Pancreas (tissue), 10 donors: ENCODE measurements around the gene SHOX. TPM values are rescaled to one million over a fixed set of nuclear protein-coding genes. Genes with fewer than 3 reads are reported as not detected.

ENCODE experiments used
- ATAC-seq, 4 donors: fragments of 200-7000 bp; cut with Tn5 transposase; one replicate each; pipeline versions ENCODE4 v1.8.0 to v1.9.1; 2020; ENCODE audit warnings: mild to moderate bottlenecking in 4 of 4, moderate library complexity in 4 of 4
- DNase-seq, 6 donors: peaks; one replicate each; pipeline ENCODE4 v3.0.0-alpha.2; 2020
- FAIRE-seq: peaks from 2 replicates; lab custom pipeline; 2012; peaks lifted over from hg19 to GRCh38; lab: Jason Lieb, UNC
- H3K27ac ChIP-seq, 4 donors: fragments of 200-600 bp; sonication (generic); 1 replicate in 3 of 4; 2 replicates in 1 of 4; pipeline versions ENCODE4 v1.5.0 to v1.8.0; 2020
- H3K27me3 ChIP-seq, 4 donors: fragments of 200-600 bp; one replicate each; pipeline ENCODE4 v1.8.0; 2021
- H3K36me3 ChIP-seq, 3 donors: fragments of 200-600 bp; sonication (generic) in 1 of 3; one replicate each; pipeline versions ENCODE4 v1.5.0 to v1.8.0; 2020 to 2021
- H3K4me1 ChIP-seq, 3 donors: fragments of 200-600 bp; one replicate each; pipeline ENCODE4 v1.8.0; 2021
- H3K4me3 ChIP-seq, 4 donors: fragments of 200-600 bp; sonication (generic) in 2 of 4; one replicate each; pipeline versions ENCODE4 v1.5.0 to v1.8.0; 2020 to 2021
- H3K9me3 ChIP-seq, 4 donors: fragments of 200-600 bp; one replicate each; pipeline ENCODE4 v1.8.0; 2021
- WGBS, 2 donors: extraction: QIAGEN DNeasy Blood & Tissue Kit; methylation state at CpG; one replicate each; pipeline ENCODE4 v1.1.7; 2013; 5-methylcytosine and 5-hydroxymethylcytosine counted together
- intact Hi-C, 3 donors: fragments of 100-400 bp; cut with DNase I; formaldehyde crosslinking; loops; one replicate each; pipeline versions ENCODE4 v1.11.1 to v1.14.2; 2022
- polyA plus RNA-seq, 2 donors: library from polyadenylated mRNA; stranded (reverse); fragments of 200-250 nt; gene quantifications; one replicate each; pipeline ENCODE4 v1.2.3, GENCODE V29; 2013
- total RNA-seq, 6 donors: library from RNA; stranded (reverse); fragmentation: NEBNext Ultra II Directional in 4 of 6; extraction: Animal tissue kit (Norgen Biotek cat#: 25700) in 4 of 6; gene quantifications; one replicate each; pipeline versions ENCODE4 v1.2.1 to v1.2.4, GENCODE V29; 2021 to 2023
- TF ChIP-seq, protein P1 (sequence below), 4 donors: fragments of 200-600 bp; sonication (generic) in 3 of 4; IDR thresholded peaks; one replicate each; pipeline versions ENCODE4 v1.5.0 to v1.8.0; 2021; ENCODE audit warnings: antibody characterized with exemption in 4 of 4
- donor health status: healthy with polysubstance abuse.
- donor health status: DM: no; HTN: no; CAD: no; lungs with moderate emphysema.
- donor health status: DM: no; HTN: no; CAD: no.
- donor health status: control.
- donor health status: control.
- donor health status: Bipolar disorder and iron deficiency.
- donor health status: DM: yes; HTN: yes; CAD: no.
- donor health status: DM: no; HTN: no; CAD: no.
- donor health status: DM: no; HTN: no; CAD: no.
- donor health status: DM: yes; HTN: yes; CAD: no.

Gene SHOX
- total and polyA plus RNA-seq, 8 donors: not detected

DNA sequence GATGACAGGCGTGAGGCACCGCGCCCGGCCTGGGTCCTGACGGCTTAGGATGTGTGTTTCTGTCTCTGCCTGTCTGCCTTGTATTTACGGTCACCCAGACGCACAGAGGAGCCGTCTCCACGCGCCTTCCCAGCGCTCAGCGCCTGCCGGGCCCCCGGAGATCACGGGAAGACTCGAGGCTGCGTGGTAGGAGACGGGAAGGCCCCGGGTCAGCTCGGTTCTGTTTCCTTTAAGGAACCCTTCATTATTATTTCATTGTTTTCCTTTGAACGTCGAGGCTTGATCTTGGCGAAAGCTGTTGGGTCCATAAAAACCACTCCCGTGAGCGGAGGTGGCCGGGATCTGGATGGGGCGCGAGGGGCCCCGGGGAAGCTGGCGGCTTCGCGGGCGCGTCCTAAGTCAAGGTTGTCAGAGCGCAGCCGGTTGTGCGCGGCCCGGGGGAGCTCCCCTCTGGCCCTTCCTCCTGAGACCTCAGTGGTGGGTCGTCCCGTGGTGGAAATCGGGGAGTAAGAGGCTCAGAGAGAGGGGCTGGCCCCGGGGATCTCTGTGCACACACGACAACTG is 1.3 kb downstream of the SHOX start:
- Histone ChIP-seq H3K9me3 (no peaks in the 10 kb centered on the region), H3K27me3 (peaks cover 0 to 24% (median 2%) of the 10 kb centered on the region in 4 donors), H3K4me3 (no peak overlapping the region), H3K4me1 (no peaks in the 10 kb centered on the region), H3K36me3 (no peaks in the 10 kb centered on the region), H3K27ac (no peak overlapping the region)
- ATAC-seq (no peak), DNase-seq (peak in 1 of 6 donors; percentile 27), FAIRE-seq (no peak)
- WGBS, 2 donors: 1% methylated on average over 44 of the region's 44 CpGs
- TF ChIP-seq, protein P1, sequence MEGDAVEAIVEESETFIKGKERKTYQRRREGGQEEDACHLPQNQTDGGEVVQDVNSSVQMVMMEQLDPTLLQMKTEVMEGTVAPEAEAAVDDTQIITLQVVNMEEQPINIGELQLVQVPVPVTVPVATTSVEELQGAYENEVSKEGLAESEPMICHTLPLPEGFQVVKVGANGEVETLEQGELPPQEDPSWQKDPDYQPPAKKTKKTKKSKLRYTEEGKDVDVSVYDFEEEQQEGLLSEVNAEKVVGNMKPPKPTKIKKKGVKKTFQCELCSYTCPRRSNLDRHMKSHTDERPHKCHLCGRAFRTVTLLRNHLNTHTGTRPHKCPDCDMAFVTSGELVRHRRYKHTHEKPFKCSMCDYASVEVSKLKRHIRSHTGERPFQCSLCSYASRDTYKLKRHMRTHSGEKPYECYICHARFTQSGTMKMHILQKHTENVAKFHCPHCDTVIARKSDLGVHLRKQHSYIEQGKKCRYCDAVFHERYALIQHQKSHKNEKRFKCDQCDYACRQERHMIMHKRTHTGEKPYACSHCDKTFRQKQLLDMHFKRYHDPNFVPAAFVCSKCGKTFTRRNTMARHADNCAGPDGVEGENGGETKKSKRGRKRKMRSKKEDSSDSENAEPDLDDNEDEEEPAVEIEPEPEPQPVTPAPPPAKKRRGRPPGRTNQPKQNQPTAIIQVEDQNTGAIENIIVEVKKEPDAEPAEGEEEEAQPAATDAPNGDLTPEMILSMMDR (IDR thresholded peaks at IDR 0.05): no peak
- intact Hi-C loops: no loop called here

DNA sequence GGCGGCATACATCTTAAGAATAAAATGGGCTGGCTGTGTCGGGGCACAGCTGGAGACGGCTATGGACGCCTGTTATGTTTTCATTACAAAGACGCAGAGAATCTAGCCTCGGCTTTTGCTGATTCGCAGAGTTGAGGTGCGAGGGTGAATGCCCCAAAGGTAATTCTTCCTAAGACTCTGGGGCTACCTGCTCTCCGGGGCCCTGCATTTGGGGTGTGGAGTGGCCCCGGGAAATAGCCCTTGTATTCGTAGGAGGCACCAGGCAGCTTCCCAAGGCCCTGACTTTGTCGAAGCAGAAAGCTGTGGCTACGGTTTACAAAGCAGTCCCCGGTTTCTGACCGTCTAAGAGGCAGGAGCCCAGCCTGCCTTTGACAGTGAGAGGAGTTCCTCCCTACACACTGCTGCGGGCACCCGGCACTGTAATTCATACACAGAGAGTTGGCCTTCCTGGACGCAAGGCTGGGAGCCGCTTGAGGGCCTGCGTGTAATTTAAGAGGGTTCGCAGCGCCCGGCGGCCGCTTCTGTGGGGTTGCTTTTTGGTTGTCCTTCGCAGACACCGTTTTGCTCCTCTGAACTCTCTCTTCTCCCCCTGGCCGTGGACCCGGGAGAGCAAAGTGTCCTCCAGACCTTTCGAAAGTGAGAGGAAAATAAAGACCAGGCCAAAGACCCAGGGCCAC is 1.9 kb downstream of the SHOX start:
- no peak overlapping the region for H3K4me3 ChIP-seq
- TF ChIP-seq, protein P1 (IDR thresholded peaks at IDR 0.05): no peak
- H3K9me3 ChIP-seq: no peaks in the 10 kb centered on the region
- 1% methylated on average over 30 of the region's 30 CpGs for WGBS, 2 donors
- no peak overlapping the region for H3K27ac ChIP-seq
- DNase-seq (no peak), ATAC-seq (no peak), FAIRE-seq (no peak)
- no peaks in the 10 kb centered on the region for H3K4me1 ChIP-seq
- no peaks in the 10 kb centered on the region for H3K36me3 ChIP-seq
- intact Hi-C loops: no loop called here
- H3K27me3 ChIP-seq: peaks cover 0 to 30% (median 4%) of the 10 kb centered on the region in 4 donors

DNA sequence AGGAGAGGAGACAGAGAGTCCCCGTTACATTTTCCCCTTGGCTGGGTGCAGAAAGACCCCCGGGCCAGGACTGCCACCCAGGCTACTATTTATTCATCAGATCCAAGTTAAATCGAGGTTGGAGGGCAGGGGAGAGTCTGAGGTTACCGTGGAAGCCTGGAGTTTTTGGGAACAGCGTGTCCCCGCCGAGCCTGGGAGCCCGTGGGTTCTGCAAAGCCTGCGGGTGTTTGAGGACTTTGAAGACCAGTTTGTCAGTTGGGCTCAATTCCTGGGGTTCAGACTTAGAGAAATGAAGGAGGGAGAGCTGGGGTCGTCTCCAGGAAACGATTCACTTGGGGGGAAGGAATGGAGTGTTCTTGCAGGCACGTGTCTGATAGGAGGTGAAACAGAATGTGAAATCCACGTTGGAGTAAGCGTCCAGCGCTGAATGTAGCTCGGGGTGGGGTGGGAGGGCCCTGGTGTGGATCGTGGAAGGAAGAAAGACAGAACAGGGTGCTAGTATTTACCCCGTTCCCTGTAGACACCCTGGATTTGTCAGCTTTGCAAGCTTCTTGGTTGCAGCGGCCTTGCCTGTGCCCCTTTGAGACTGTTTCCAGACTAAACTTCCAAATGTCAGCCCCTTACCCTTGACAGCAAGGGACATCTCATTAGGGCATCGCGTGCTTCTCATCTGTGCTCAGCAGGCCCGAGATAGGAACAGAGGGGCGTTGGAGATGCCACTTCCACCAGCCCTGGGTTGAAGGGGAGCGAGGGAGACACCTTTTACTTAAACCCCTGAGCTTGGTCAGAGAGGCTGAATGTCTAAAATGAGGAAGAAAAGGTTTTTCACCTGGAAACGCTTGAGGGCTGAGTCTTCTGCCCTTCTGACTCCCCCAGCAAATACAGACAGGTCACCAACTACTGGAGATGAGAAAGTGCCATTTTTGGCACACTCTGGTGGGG is 2.7 kb downstream of the SHOX start:
- intact Hi-C loops: no loop called here
- no peak for FAIRE-seq
- no peaks in the 10 kb centered on the region for H3K36me3 ChIP-seq
- no peak for ATAC-seq
- no peak for DNase-seq
- no peaks in the 10 kb centered on the region for H3K9me3 ChIP-seq
- WGBS, 2 donors: 1 to 2% methylated on average over 25 of the region's 25 CpGs
- H3K4me1 ChIP-seq: no peaks in the 10 kb centered on the region
- peaks cover 0 to 38% (median 4%) of the 10 kb centered on the region in 4 donors for H3K27me3 ChIP-seq
- no peak overlapping the region for H3K27ac ChIP-seq
- no peak overlapping the region for H3K4me3 ChIP-seq
- TF ChIP-seq, protein P1 (IDR thresholded peaks at IDR 0.05): no peak

DNA sequence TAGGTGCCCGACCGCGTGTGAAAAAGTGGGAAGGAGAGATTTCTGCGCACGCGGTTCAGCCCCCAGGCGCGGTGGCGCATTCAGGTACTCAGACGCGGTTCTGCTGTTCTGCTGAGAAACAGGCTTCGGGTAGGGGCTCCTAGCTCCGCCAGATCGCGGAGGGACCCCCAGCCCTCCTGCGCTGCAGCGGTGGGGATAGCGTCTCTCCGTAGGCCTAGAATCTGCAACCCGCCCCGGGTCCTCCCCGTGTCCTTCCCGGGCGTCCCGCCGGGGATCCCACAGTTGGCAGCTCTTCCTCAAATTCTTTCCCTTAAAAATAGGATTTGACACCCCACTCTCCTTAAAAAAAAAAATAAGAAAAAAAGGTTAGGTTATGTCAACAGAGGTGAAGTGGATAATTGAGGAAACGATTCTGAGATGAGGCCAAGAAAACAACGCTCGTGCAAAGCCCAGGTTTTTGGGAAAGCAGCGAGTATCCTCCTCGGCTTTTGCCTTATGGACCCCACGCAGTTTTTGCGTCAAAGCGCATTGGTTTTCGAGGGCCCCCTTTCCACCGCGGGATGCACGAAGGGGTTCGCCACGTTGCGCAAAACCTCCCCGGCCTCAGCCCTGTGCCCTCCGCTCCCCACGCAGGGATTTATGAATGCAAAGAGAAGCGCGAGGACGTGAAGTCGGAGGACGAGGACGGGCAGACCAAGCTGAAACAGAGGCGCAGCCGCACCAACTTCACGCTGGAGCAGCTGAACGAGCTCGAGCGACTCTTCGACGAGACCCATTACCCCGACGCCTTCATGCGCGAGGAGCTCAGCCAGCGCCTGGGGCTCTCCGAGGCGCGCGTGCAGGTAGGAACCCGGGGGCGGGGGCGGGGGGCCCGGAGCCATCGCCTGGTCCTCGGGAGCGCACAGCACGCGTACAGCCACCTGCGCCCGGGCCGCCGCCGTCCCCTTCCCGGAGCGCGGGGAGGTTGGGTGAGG is 3.7 kb downstream of the SHOX start:
- peak in 1 of 6 donors; percentile 43 for DNase-seq
- TF ChIP-seq, protein P1 (IDR thresholded peaks at IDR 0.05): no peak
- H3K4me3 ChIP-seq: no peak overlapping the region
- no peaks in the 10 kb centered on the region for H3K36me3 ChIP-seq
- intact Hi-C loops: no loop called here
- WGBS, 2 donors: 1 to 2% methylated on average over 80 to 84 of the region's 84 CpGs
- ATAC-seq: no peak
- no peaks in the 10 kb centered on the region for H3K4me1 ChIP-seq
- no peak overlapping the region for H3K27ac ChIP-seq
- no peaks in the 10 kb centered on the region for H3K9me3 ChIP-seq
- H3K27me3 ChIP-seq: peaks cover 0 to 38% (median 4%) of the 10 kb centered on the region in 4 donors
- FAIRE-seq: no peak
